HepG2 (cell line): ENCODE data around the gene GALNT5. TPM values are rescaled to one million over a fixed set of nuclear protein-coding genes. Genes with fewer than 3 reads are reported as not detected.

ENCODE experiments used
- ATAC-seq: fragments of 200-7000 bp; cut with Tn5 transposase; 3 replicates; pipeline ENCODE4 v1.9.1; 2020; ENCODE audit warnings: mild to moderate bottlenecking, moderate library complexity
- BruUV-seq: library from RNA; stranded (reverse); fragments of 400-500 nt; replicated peaks from 2 replicates; lab custom pipeline; 2021; lab: Mats Ljungman, UMichigan
- CTCF ChIA-PET: fragments of 300-600 bp; formaldehyde crosslinking; extraction: SDS; loops from one replicate; lab custom pipeline; 2021; ENCODE audit warnings: low total read pairs, inconsistent platforms, low intra/inter-chr PET ratio; lab: Yijun Ruan, JAX
- POLR2A ChIA-PET: fragments of 350-600 bp; sonication (Branson Sonifier 250); formaldehyde crosslinking; loops from one replicate; lab custom pipeline; 2020; ENCODE audit warnings: antibody characterized with exemption, inconsistent platforms; lab: Yijun Ruan, JAX
- DNase-seq: peaks from one replicate; pipeline ENCODE4 v3.0.0-alpha.2; 2015; ENCODE audit warnings: low spot score
- FAIRE-seq: peaks from 3 replicates; lab custom pipeline; 2011; peaks lifted over from hg19 to GRCh38; lab: Jason Lieb, UNC
- H2AFZ ChIP-seq: one replicate; pipeline ENCODE4 v1.6.1; 2011; ENCODE audit warnings: low read length, inconsistent platforms
- H3K27ac ChIP-seq: fragments of 300-600 bp; 3 replicates; pipeline ENCODE4 v1.8.0; 2011; ENCODE audit warnings: mixed run types, mild to moderate bottlenecking, mixed read lengths, low read length, inconsistent platforms; ENCODE audit not compliant: insufficient read depth; ENCODE audit errors: extremely low read length
- H3K27me3 ChIP-seq, 2 experiments: fragments of 200-600 bp in 1 of 2; 2 replicates in 1 of 2; 3 replicates in 1 of 2; pipeline versions ENCODE4 v1.6.0 to v1.8.0; 2011; ENCODE audit warnings: low read length in 2 of 2, mild to moderate bottlenecking in 2 of 2, moderate library complexity in 2 of 2, inconsistent platforms in 1 of 2; ENCODE audit not compliant: insufficient read depth in 2 of 2, control insufficient read depth in 1 of 2
- H3K36me3 ChIP-seq, 2 experiments: fragments of 200-600 bp in 1 of 2; replicated peaks in 1 of 2; 2 replicates in 1 of 2; 3 replicates in 1 of 2; pipeline versions ENCODE4 v1.5.1 to v1.8.0; 2011; ENCODE audit warnings: low read length in 2 of 2, inconsistent platforms in 1 of 2; ENCODE audit not compliant: insufficient read depth in 2 of 2, control insufficient read depth in 1 of 2
- H3K4me1 ChIP-seq: 2 replicates; pipeline ENCODE4 v1.5.1; 2012; ENCODE audit warnings: low read length, inconsistent platforms; ENCODE audit not compliant: insufficient read depth
- H3K4me2 ChIP-seq: 2 replicates; pipeline ENCODE4 v1.6.0; 2011; ENCODE audit warnings: low read depth, low read length, inconsistent platforms
- H3K4me3 ChIP-seq, 3 experiments: fragments of 200-600 bp in 1 of 3; sonication (generic), shearing (Covaris generic) in 1 of 3; replicated peaks in 1 of 3; 2 replicates each; pipeline ENCODE4 v1.5.1; 2011 to 2016; ENCODE audit warnings: low read length in 3 of 3, inconsistent platforms in 2 of 3, low read depth in 2 of 3, mild to moderate bottlenecking in 2 of 3, control low read depth in 1 of 3, mixed read lengths in 1 of 3; ENCODE audit not compliant: insufficient read depth in 1 of 3
- H3K79me2 ChIP-seq: one replicate; pipeline ENCODE4 v1.6.1; 2011; ENCODE audit warnings: low read length, inconsistent platforms; ENCODE audit not compliant: insufficient read depth
- H3K9ac ChIP-seq: 2 replicates; pipeline ENCODE4 v1.6.0; 2011; ENCODE audit warnings: mild to moderate bottlenecking, low read depth, low read length, inconsistent platforms; ENCODE audit not compliant: insufficient read depth
- H3K9me3 ChIP-seq: 2 replicates; pipeline ENCODE4 v1.5.1; 2012; ENCODE audit warnings: mild to moderate bottlenecking, low read length
- H4K20me1 ChIP-seq: 2 replicates; pipeline ENCODE4 v1.6.0; 2011; ENCODE audit warnings: inconsistent platforms, mild to moderate bottlenecking, low read length, moderate library complexity; ENCODE audit not compliant: insufficient read depth
- CREBL2 ChIP-seq: sonication (generic); formaldehyde crosslinking; IDR thresholded peaks from 2 replicates; pipeline ENCODE4 v1.8.1; 2023; ENCODE audit warnings: missing genetic modification reagents, mild to moderate bottlenecking, borderline replicate concordance
- HMGA1 ChIP-seq: sonication (generic); formaldehyde crosslinking; conservative IDR thresholded peaks from 2 replicates; pipeline ENCODE4 v1.4.0; 2020; ENCODE audit warnings: missing genetic modification reagents
- KLF11 ChIP-seq: IDR thresholded peaks from 2 replicates; pipeline ENCODE4 v1.6.1; 2016; ENCODE audit warnings: missing compliant biosample characterization
- MAFG ChIP-seq: sonication (generic); formaldehyde crosslinking; IDR thresholded peaks from 2 replicates; pipeline ENCODE4 v1.5.1; 2020; ENCODE audit warnings: mild to moderate bottlenecking, missing genetic modification reagents
- NFKB2 ChIP-seq: sonication (generic); formaldehyde crosslinking; IDR thresholded peaks from 2 replicates; pipeline ENCODE4 v1.4.0; 2020; ENCODE audit warnings: missing genetic modification reagents, borderline replicate concordance
- RBM22 ChIP-seq: fragments of 200-400 bp; formaldehyde crosslinking; optimal IDR thresholded peaks from 2 replicates; pipeline ENCODE3; 2017; ENCODE audit warnings: mild to moderate bottlenecking, low read length, moderate library complexity
- SALL1 ChIP-seq: sonication (generic); formaldehyde crosslinking; IDR thresholded peaks from 2 replicates; pipeline ENCODE4 v1.8.0; 2022; ENCODE audit warnings: mild to moderate bottlenecking, missing genetic modification reagents
- TBP ChIP-seq: sonication (generic); formaldehyde crosslinking; IDR thresholded peaks from 2 replicates; pipeline ENCODE4 v1.5.0; 2020; ENCODE audit warnings: missing genetic modification reagents
- TEAD2 ChIP-seq: sonication (generic); formaldehyde crosslinking; IDR thresholded peaks from 2 replicates; pipeline ENCODE4 v1.9.0; 2021; ENCODE audit warnings: missing genetic modification reagents
- TGIF2 ChIP-seq: IDR thresholded peaks from 2 replicates; pipeline ENCODE4 v1.6.1; 2016; ENCODE audit warnings: control low read depth, missing compliant biosample characterization
- ZFP62 ChIP-seq: sonication (generic); formaldehyde crosslinking; IDR thresholded peaks from 2 replicates; pipeline ENCODE4 v1.4.0; 2020; ENCODE audit warnings: missing genetic modification reagents
- ZMAT3 ChIP-seq: sonication (generic); formaldehyde crosslinking; conservative IDR thresholded peaks from 2 replicates; pipeline ENCODE4 v1.7.0; 2021; ENCODE audit warnings: missing genetic modification reagents
- ZNF256 ChIP-seq: sonication (generic); formaldehyde crosslinking; conservative IDR thresholded peaks from 2 replicates; pipeline ENCODE4 v1.4.0; 2020; ENCODE audit warnings: missing genetic modification reagents
- ZNF329 ChIP-seq: sonication (generic); formaldehyde crosslinking; IDR thresholded peaks from 2 replicates; pipeline ENCODE4 v1.9.0; 2021; ENCODE audit warnings: low read depth, mild to moderate bottlenecking, missing genetic modification reagents
- ZNF512 ChIP-seq: sonication (generic); formaldehyde crosslinking; IDR thresholded peaks from 2 replicates; pipeline ENCODE4 v1.4.0; 2020; ENCODE audit warnings: mild to moderate bottlenecking, missing genetic modification reagents
- ZNF598 ChIP-seq: sonication (generic); formaldehyde crosslinking; IDR thresholded peaks from 2 replicates; pipeline ENCODE4 v1.5.1; 2020; ENCODE audit warnings: mild to moderate bottlenecking, missing genetic modification reagents, borderline replicate concordance
- ZNF790 ChIP-seq: sonication (generic); formaldehyde crosslinking; IDR thresholded peaks from 2 replicates; pipeline ENCODE4 v1.8.0; 2022; ENCODE audit warnings: missing genetic modification reagents, mild to moderate bottlenecking, borderline replicate concordance
- ZNF83 ChIP-seq: sonication (generic); formaldehyde crosslinking; IDR thresholded peaks from 2 replicates; pipeline ENCODE4 v1.4.0; 2020; ENCODE audit warnings: missing genetic modification reagents, mild to moderate bottlenecking, borderline replicate concordance
- WGBS: methylation state at CpG from one replicate; pipeline ENCODE4 v1.1.6; 2017; ENCODE audit warnings: low lambda C conversion rate; 5-methylcytosine and 5-hydroxymethylcytosine counted together
- in situ Hi-C: cut with HindIII; loops from 2 replicates; pipeline ENCODE4 v1.10.0; 2017; ENCODE audit warnings: low pct_unique_long_range_greater_than_20kb; ENCODE audit not compliant: extremely low pct_ligation_motif_present
- intact Hi-C: fragments of 100-400 bp; cut with micrococcal nuclease; formaldehyde crosslinking; loops from one replicate; pipeline ENCODE4 v1.10.0; 2022; ENCODE audit not compliant: unreplicated experiment
- polyA plus RNA-seq, 8 experiments: library from polyadenylated mRNA; depleted of rRNA in 3 of 8; stranded (reverse) in 7 of 8; unstranded in 1 of 8; fragments of >200 nt; fragmentation: Illumina TruSeq in 4 of 8; extraction: Trizol in 4 of 8; gene quantifications; 2 replicates each; pipeline versions ENCODE4 v1.2.1 to v1.2.3, GENCODE V29; 2011 to 2016; ENCODE audit warnings: low read depth in 4 of 8, missing spikeins in 1 of 8, mixed read lengths in 1 of 8; ENCODE audit not compliant: insufficient read depth in 1 of 8
- total RNA-seq, 5 experiments: library from RNA; depleted of rRNA; stranded (reverse); fragments of >200 nt; fragmentation: Illumina TruSeq; extraction: Trizol; gene quantifications; 2 replicates each; pipeline ENCODE4 v1.2.3, GENCODE V29; 2016; ENCODE audit warnings: low read depth in 1 of 5

GALNT5 gene
- total and polyA plus RNA-seq, 2 of the 13 experiments (the other 11 are each of a cell fraction or from before 2014, with no cell fraction given), result not detected

GRCh38 chr2:157217409-157217808 is 40.1 kb upstream of the GALNT5 start:
- in situ Hi-C loops, result no loop called here
- Histone ChIP-seq H3K4me2 (no peak overlapping the region), H4K20me1 (no peaks in the 10 kb centered on the region), H3K4me3 (no peak overlapping the region), H3K36me3 (no peaks in the 10 kb centered on the region), H3K27me3 (no peaks in the 10 kb centered on the region), H3K4me1 (no peaks in the 10 kb centered on the region), H2AFZ (no peak overlapping the region), H3K9me3 (no peaks in the 10 kb centered on the region), H3K79me2 (no peaks in the 10 kb centered on the region), H3K9ac (no peak overlapping the region), H3K27ac (no peak overlapping the region)
- no TSS peak for BruUV-seq
- ATAC-seq, result no peak
- no peak for TF ChIP-seq TEAD2 (CRISPR knock-in tag)
- TF ChIP-seq CREBL2 (CRISPR knock-in tag), result no peak
- TF ChIP-seq NFKB2 (CRISPR knock-in tag), result no peak
- TF ChIP-seq SALL1 (CRISPR knock-in tag), result no peak
- no peak for TF ChIP-seq MAFG
- no peak for TF ChIP-seq ZNF598 (CRISPR knock-in tag)
- TF ChIP-seq ZNF256 (CRISPR knock-in tag), result no peak
- no peak for TF ChIP-seq ZNF790
- no peak for TF ChIP-seq HMGA1 (CRISPR knock-in tag)
- TF ChIP-seq TGIF2 (CRISPR knock-in tag), result no peak
- TF ChIP-seq ZMAT3 (CRISPR knock-in tag), result no peak
- TF ChIP-seq TBP (CRISPR knock-in tag), result no peak
- TF ChIP-seq ZNF329 (CRISPR knock-in tag), result no peak
- TF ChIP-seq RBM22, result no peak
- no peak for TF ChIP-seq KLF11
- no peak for TF ChIP-seq ZFP62 (CRISPR knock-in tag)
- TF ChIP-seq ZNF512 (CRISPR knock-in tag), result no peak
- TF ChIP-seq ZNF83 (CRISPR knock-in tag), result no peak
- CTCF ChIA-PET, result no interaction called here
- intact Hi-C loops, result no loop called here
- POLR2A ChIA-PET, result no interaction called here
- DNase-seq, result no peak
- under 1% methylated on average over 2 of the region's 2 CpGs for WGBS
- no peak for FAIRE-seq
